ENCODE measurements around the gene CST9L.

The CST9L gene

GRCh38 chr20:23565503-23566045 lies 2.7 kb downstream of the CST9L start:
- Histone ChIP-seq H3K9me3 (ENCODE audit: control insufficient read depth, low read length) (peaks cover 2% of the 10 kb centered on the region), H3K4me1 (no peaks in the 10 kb centered on the region), H3K36me3 (ENCODE audit: control insufficient read depth, insufficient read depth, low read length) (no peaks in the 10 kb centered on the region), H3K27me3 (ENCODE audit: control insufficient read depth, insufficient read depth, low read length) (no peaks in the 10 kb centered on the region), H3K9ac (no peak overlapping the region), H3K4me2 (ENCODE audit: low read length) (no peak overlapping the region), H3K79me2 (no peaks in the 10 kb centered on the region), H2AFZ (no peak overlapping the region), H3K4me3 (ENCODE audit: low read depth, low read length) (no peak overlapping the region), H3K27ac (no peak overlapping the region)
- no peak for TF ChIP-seq CTCF (IDR thresholded peaks at IDR 0.05)

GRCh38 chr20:23564927-23565326 lies 3.4 kb downstream of the CST9L start:
- H2AFZ ChIP-seq, result no peak overlapping the region
- H3K4me1 ChIP-seq, result no peaks in the 10 kb centered on the region
- no peak overlapping the region for H3K9ac ChIP-seq
- TF ChIP-seq CTCF (IDR thresholded peaks at IDR 0.05), result no peak
- H3K27ac ChIP-seq, result no peak overlapping the region
- no peaks in the 10 kb centered on the region for H3K27me3 ChIP-seq (ENCODE audit: control insufficient read depth, insufficient read depth, low read length)
- no peak overlapping the region for H3K4me2 ChIP-seq (ENCODE audit: low read length)
- no peaks in the 10 kb centered on the region for H3K79me2 ChIP-seq
- no peaks in the 10 kb centered on the region for H3K36me3 ChIP-seq (ENCODE audit: control insufficient read depth, insufficient read depth, low read length)
- peaks cover 2% of the 10 kb centered on the region for H3K9me3 ChIP-seq (ENCODE audit: control insufficient read depth, low read length)
- H3K4me3 ChIP-seq (ENCODE audit: low read depth, low read length), result no peak overlapping the region

- H3K9me3 ChIP-seq (ENCODE audit: control insufficient read depth, low read length), result peaks cover 2% of the 10 kb centered on the region
Measured at GRCh38 chr20:23562721-23563342, 5.5 kb downstream of the CST9L start.

GRCh38 chr20:23554401-23554800 lies 13.9 kb downstream of the CST9L start:
- H3K4me2 ChIP-seq (ENCODE audit: low read length), result no peak overlapping the region
- no peaks in the 10 kb centered on the region for H3K36me3 ChIP-seq (ENCODE audit: control insufficient read depth, insufficient read depth, low read length)
- no peak overlapping the region for H3K9ac ChIP-seq
- H3K4me1 ChIP-seq, result no peaks in the 10 kb centered on the region
- no peak for TF ChIP-seq CTCF (IDR thresholded peaks at IDR 0.05)
- H3K27ac ChIP-seq, result no peak overlapping the region
- H3K79me2 ChIP-seq, result no peaks in the 10 kb centered on the region
- no peaks in the 10 kb centered on the region for H3K9me3 ChIP-seq (ENCODE audit: control insufficient read depth, low read length)
- H3K27me3 ChIP-seq (ENCODE audit: control insufficient read depth, insufficient read depth, low read length), result no peaks in the 10 kb centered on the region
- no peak overlapping the region for H3K4me3 ChIP-seq (ENCODE audit: low read depth, low read length)
- H2AFZ ChIP-seq, result no peak overlapping the region

More at GRCh38 chr20:23562721-23563342, 5.5 kb downstream of the CST9L start:
- TF ChIP-seq CTCF (IDR thresholded peaks at IDR 0.05), result no peak
- Histone ChIP-seq H2AFZ (no peak overlapping the region), H3K36me3 (ENCODE audit: control insufficient read depth, insufficient read depth, low read length) (no peaks in the 10 kb centered on the region), H3K4me2 (ENCODE audit: low read length) (no peak overlapping the region), H3K9ac (no peak overlapping the region), H3K27me3 (ENCODE audit: control insufficient read depth, insufficient read depth, low read length) (no peaks in the 10 kb centered on the region), H3K27ac (no peak overlapping the region), H3K79me2 (no peaks in the 10 kb centered on the region), H3K4me1 (no peaks in the 10 kb centered on the region), H3K4me3 (ENCODE audit: low read depth, low read length) (no peak overlapping the region)

GRCh38 chr20:23551786-23552185 lies 16.5 kb downstream of the CST9L start:
- Histone ChIP-seq H3K4me1 (no peaks in the 10 kb centered on the region), H3K9ac (no peak overlapping the region), H3K36me3 (ENCODE audit: control insufficient read depth, insufficient read depth, low read length) (no peaks in the 10 kb centered on the region), H3K79me2 (no peaks in the 10 kb centered on the region), H3K27me3 (ENCODE audit: control insufficient read depth, insufficient read depth, low read length) (no peaks in the 10 kb centered on the region), H3K4me2 (ENCODE audit: low read length) (no peak overlapping the region), H3K4me3 (ENCODE audit: low read depth, low read length) (no peak overlapping the region), H3K9me3 (ENCODE audit: control insufficient read depth, low read length) (no peaks in the 10 kb centered on the region), H3K27ac (no peak overlapping the region), H2AFZ (no peak overlapping the region)
- TF ChIP-seq CTCF (IDR thresholded peaks at IDR 0.05), result no peak
